ENCODE measurements around the gene TBC1D22A.
A peak's percentile ranks its signal among the peaks of the same experiment; 100 is the strongest.
"Not testable (repeated sequence)": the region's sequence is repeated elsewhere in the genome, so short reads cannot be mapped to it uniquely, and the experiment has no call there.

The TBC1D22A gene

GRCh38 chr22:46976598-46976997 is 214.1 kb downstream of the TBC1D22A start:
- no peak for ATAC-seq

- ATAC-seq: no peak
Measured at GRCh38 chr22:46977656-46978343, 215.3 kb downstream of the TBC1D22A start.

- ATAC-seq: not testable (repeated sequence)
Measured at GRCh38 chr22:46978668-46979067, 216.2 kb downstream of the TBC1D22A start.

- no peak for ATAC-seq
Measured at GRCh38 chr22:46979506-46979905, 217.1 kb downstream of the TBC1D22A start.

- ATAC-seq: no peak
Measured at GRCh38 chr22:46980392-46980791, 217.9 kb downstream of the TBC1D22A start.

- ATAC-seq: no peak
Measured at GRCh38 chr22:46982635-46983034, 220.2 kb downstream of the TBC1D22A start.

- ATAC-seq: no peak
Measured at GRCh38 chr22:46983046-46983445, 220.6 kb downstream of the TBC1D22A start.

- no peak for ATAC-seq
Measured at GRCh38 chr22:46984751-46985506, 222.5 kb downstream of the TBC1D22A start.

- ATAC-seq: no peak
Measured at GRCh38 chr22:46985507-46985882, 223.0 kb downstream of the TBC1D22A start.

- no peak for ATAC-seq
Measured at GRCh38 chr22:46986788-46987187, 224.3 kb downstream of the TBC1D22A start.

GRCh38 chr22:46990937-46991550 is 228.6 kb downstream of the TBC1D22A start:
- no peak for ATAC-seq

- no peak for ATAC-seq
Measured at GRCh38 chr22:46991666-46992065, 229.2 kb downstream of the TBC1D22A start.

GRCh38 chr22:46992121-46992731 is 229.8 kb downstream of the TBC1D22A start:
- ATAC-seq: no peak

GRCh38 chr22:46993633-46994032 is 231.2 kb downstream of the TBC1D22A start:
- no peak for ATAC-seq

GRCh38 chr22:46994265-46994664 is 231.8 kb downstream of the TBC1D22A start:
- ATAC-seq: no peak

- ATAC-seq: no peak
Measured at GRCh38 chr22:46994983-46995382, 232.5 kb downstream of the TBC1D22A start.

- no peak for ATAC-seq
Measured at GRCh38 chr22:46995501-46996360, 233.3 kb downstream of the TBC1D22A start.

- ATAC-seq: no peak
Measured at GRCh38 chr22:46996595-46997310, 234.3 kb downstream of the TBC1D22A start.

- no peak for ATAC-seq
Measured at GRCh38 chr22:46997311-46997970, 235.0 kb downstream of the TBC1D22A start.

- ATAC-seq: no peak
Measured at GRCh38 chr22:46998331-46998730, 235.9 kb downstream of the TBC1D22A start.

- peak in 1 of 2 donors; percentile 33 for ATAC-seq
Measured at GRCh38 chr22:47000256-47000655, 237.8 kb downstream of the TBC1D22A start.
